Measurements from ENCODE around the gene RPS6KA6.
A peak's percentile ranks its signal among the peaks of the same experiment; 100 is the strongest.

RPS6KA6 gene

DNA sequence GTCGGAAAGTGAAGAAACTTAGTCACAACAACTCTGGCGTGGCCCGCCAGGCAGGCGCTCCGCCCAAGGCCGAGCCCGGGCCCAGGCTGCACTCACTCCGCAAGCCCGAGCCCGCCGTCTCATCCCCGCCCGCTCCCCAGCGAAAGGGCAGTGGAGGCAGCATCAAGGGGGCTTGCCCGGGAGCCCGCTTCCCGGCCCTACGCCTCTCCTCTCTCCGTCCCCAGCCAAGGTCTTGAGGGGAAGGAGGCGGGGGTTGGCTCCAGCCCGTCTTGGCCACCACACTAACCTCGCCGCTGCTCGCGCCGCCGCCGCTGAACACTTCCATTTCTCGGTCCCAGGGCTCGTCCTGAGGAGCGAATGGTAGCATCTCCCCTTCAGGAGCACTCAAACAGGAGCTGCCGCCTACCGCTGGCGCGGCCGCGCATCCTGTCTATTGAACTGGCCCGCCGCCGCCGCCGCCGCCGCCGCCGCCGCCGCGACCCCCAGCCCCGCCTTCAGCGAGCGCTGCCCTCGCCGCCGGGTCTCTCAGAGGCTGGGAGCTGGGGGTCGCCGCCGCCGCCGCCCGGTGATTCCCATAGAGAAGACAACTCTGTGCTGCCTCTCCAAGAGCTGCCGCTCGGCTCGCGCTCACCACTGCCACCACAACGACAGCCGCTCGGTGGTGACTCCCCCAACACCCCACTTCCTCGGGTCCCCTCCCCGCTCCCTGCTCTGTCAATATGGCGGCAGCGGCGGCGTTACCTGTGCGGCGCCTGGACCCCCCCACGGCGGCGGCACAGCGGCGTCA lies at the start of gene RPS6KA6:
TSS of gene RPS6KA6 (minus strand) at position 667 of the 787 bp plus-strand sequence. CDS start at position 367, 300 bp downstream.
- Mint-ChIP-seq H3K4me3 (peak within 1 kb of the TSS; percentile 59), H3K27me3 (peaks cover 20% of the 10 kb centered on the region), H3K36me3 (ENCODE audit: low read depth) (no peaks in the 10 kb centered on the region), H3K4me1 (ENCODE audit: low read depth) (peaks cover 5% of the 10 kb centered on the region), H3K9me3 (peaks cover 5% of the 10 kb centered on the region), H3K27ac (no peak within 1 kb of the TSS)

DNA sequence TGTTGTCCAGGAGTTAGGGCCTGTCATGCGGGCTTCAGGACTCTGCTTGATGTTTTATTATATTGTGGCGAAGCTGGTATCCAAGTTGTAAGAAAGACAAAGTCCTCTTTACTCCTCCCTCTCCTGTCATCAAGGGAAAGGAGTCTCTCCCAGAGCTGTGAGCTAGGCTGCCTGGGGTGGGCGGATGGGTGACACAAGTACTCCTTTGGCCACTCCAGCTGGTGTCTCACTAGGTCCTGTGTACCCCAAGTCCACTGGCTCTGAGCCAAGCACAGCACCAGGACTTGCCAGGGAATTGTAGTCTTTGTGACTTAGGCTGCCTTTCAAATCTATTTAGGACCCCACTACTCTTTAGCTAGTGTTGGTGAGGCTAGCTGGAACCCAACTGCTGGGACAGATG lies 36.7 kb upstream of the RPS6KA6 start:
- Mint-ChIP-seq H3K27ac (no peak overlapping the region), H3K4me3 (no peak overlapping the region), H3K27me3 (no peaks in the 10 kb centered on the region), H3K9me3 (no peaks in the 10 kb centered on the region), H3K4me1 (ENCODE audit: low read depth) (no peaks in the 10 kb centered on the region), H3K36me3 (ENCODE audit: low read depth) (no peaks in the 10 kb centered on the region)

DNA sequence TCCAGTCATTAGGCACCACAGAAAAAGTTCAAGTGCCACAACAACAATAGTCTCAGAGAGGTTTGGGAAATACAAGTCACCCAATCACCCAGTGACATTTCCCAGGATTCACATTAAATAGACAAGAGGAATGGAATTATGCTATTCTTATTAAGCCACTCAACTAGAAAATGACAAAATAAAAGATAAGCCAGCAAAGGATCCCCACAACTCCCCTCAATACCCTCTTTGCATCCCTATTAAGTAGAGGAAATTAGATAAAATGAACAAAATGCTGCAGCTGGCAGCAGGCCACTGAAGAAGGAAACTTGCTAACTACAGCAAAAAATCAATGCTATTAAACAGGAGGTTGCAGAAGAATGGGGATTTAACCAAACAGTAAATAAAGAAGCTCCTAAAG lies 35.3 kb upstream of the RPS6KA6 start:
- no peak overlapping the region for H3K27ac Mint-ChIP-seq

GRCh38 chrX:84221181-84221580 lies 33.2 kb upstream of the RPS6KA6 start:
- Mint-ChIP-seq H3K27ac (no peak overlapping the region), H3K4me3 (no peak overlapping the region), H3K27me3 (no peaks in the 10 kb centered on the region), H3K9me3 (no peaks in the 10 kb centered on the region), H3K4me1 (ENCODE audit: low read depth) (no peaks in the 10 kb centered on the region), H3K36me3 (ENCODE audit: low read depth) (no peaks in the 10 kb centered on the region)

More for the DNA sequence above, 35.3 kb upstream of the RPS6KA6 start:
- no peaks in the 10 kb centered on the region for H3K36me3 Mint-ChIP-seq (ENCODE audit: low read depth)
- H3K27me3 Mint-ChIP-seq = no peaks in the 10 kb centered on the region
- no peak overlapping the region for H3K4me3 Mint-ChIP-seq
- H3K9me3 Mint-ChIP-seq = no peaks in the 10 kb centered on the region
- no peaks in the 10 kb centered on the region for H3K4me1 Mint-ChIP-seq (ENCODE audit: low read depth)

- Mint-ChIP-seq H3K27me3 (no peaks in the 10 kb centered on the region), H3K27ac (no peak overlapping the region), H3K4me3 (no peak overlapping the region), H3K36me3 (ENCODE audit: low read depth) (no peaks in the 10 kb centered on the region), H3K4me1 (ENCODE audit: low read depth) (no peaks in the 10 kb centered on the region), H3K9me3 (no peaks in the 10 kb centered on the region)
Measured at GRCh38 chrX:84219551-84219950, 31.6 kb upstream of the RPS6KA6 start.

- H3K9me3 Mint-ChIP-seq = no peaks in the 10 kb centered on the region
- H3K36me3 Mint-ChIP-seq (ENCODE audit: low read depth) = no peaks in the 10 kb centered on the region
- H3K4me1 Mint-ChIP-seq (ENCODE audit: low read depth) = no peaks in the 10 kb centered on the region
- no peak overlapping the region for H3K4me3 Mint-ChIP-seq
- no peaks in the 10 kb centered on the region for H3K27me3 Mint-ChIP-seq
- no peak overlapping the region for H3K27ac Mint-ChIP-seq
Measured at GRCh38 chrX:84218726-84219125, 30.7 kb upstream of the RPS6KA6 start.

GRCh38 chrX:84216881-84217280 lies 28.9 kb upstream of the RPS6KA6 start:
- Mint-ChIP-seq H3K27ac (no peak overlapping the region), H3K27me3 (no peaks in the 10 kb centered on the region), H3K9me3 (no peaks in the 10 kb centered on the region), H3K4me3 (no peak overlapping the region), H3K36me3 (ENCODE audit: low read depth) (no peaks in the 10 kb centered on the region), H3K4me1 (ENCODE audit: low read depth) (no peaks in the 10 kb centered on the region)

DNA sequence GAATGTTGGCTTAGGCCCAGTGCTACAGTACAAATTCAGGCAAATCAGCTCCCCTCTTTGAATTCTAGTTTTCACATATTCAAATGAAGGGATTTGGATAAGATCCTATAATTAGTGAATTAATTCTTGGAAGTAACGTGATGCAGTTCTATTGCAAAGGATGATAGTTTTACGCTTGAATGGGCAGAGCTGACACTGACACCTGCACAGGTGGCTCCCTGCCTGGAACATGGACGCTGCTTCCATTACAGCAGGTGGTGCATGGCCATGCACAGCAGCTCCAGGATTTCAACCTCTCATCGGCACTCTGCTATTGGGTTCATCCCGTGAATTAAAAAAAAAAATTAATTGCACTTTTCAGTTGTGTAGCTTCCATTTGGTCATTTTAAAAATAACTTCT lies 28.4 kb upstream of the RPS6KA6 start:
- H3K4me3 Mint-ChIP-seq = no peak overlapping the region
- H3K9me3 Mint-ChIP-seq = no peaks in the 10 kb centered on the region
- H3K27ac Mint-ChIP-seq = no peak overlapping the region
- H3K27me3 Mint-ChIP-seq = no peaks in the 10 kb centered on the region
- H3K36me3 Mint-ChIP-seq (ENCODE audit: low read depth) = no peaks in the 10 kb centered on the region
- H3K4me1 Mint-ChIP-seq (ENCODE audit: low read depth) = no peaks in the 10 kb centered on the region

DNA sequence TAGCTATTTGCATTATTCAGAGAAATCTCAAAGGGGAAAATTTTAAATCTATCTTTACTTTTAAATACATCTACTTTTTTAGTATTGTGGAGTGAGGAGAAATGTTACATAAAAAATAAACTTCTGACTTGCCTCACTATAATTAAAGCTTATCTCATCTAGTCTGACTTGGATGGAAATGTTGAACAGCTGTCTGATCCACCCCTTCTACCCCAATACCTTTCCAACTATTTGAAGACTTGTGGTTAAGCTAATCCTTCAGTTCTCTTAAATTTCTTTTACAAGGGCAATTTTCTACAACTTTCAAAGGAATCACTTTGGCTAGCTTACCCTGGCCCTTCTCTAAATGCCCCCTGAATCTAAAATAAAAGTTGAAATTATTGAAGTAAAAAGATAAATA lies 17.3 kb upstream of the RPS6KA6 start:
- Mint-ChIP-seq H3K27ac (no peak overlapping the region), H3K27me3 (no peaks in the 10 kb centered on the region), H3K36me3 (ENCODE audit: low read depth) (no peaks in the 10 kb centered on the region)

DNA sequence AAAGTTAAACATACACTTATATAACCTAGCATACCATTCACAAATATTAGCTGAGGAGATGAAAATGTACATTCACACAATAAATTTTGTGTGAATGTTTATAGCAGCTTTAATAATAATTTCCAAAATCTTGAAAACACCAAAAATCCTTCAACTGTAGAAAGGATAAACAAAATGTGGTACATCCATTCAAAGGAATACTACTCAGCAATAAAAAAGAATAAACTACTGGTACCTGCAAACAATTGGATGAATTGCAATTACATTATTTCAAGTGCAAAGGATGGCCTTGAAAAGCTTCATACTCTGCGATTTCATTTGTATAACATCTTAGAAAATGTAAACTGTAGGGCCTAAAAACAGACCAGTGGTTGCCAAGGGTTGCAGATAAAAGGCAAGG lies 11.7 kb upstream of the RPS6KA6 start:
- no peaks in the 10 kb centered on the region for H3K27me3 Mint-ChIP-seq
- H3K36me3 Mint-ChIP-seq (ENCODE audit: low read depth) = no peaks in the 10 kb centered on the region
- H3K9me3 Mint-ChIP-seq = peaks cover 3% of the 10 kb centered on the region
- H3K27ac Mint-ChIP-seq = no peak overlapping the region
- H3K4me3 Mint-ChIP-seq = no peak overlapping the region
- H3K4me1 Mint-ChIP-seq (ENCODE audit: low read depth) = no peaks in the 10 kb centered on the region

More for the DNA sequence above, 17.3 kb upstream of the RPS6KA6 start:
- Mint-ChIP-seq H3K4me1 (ENCODE audit: low read depth) (no peaks in the 10 kb centered on the region), H3K9me3 (peaks cover 3% of the 10 kb centered on the region), H3K4me3 (no peak overlapping the region)

DNA sequence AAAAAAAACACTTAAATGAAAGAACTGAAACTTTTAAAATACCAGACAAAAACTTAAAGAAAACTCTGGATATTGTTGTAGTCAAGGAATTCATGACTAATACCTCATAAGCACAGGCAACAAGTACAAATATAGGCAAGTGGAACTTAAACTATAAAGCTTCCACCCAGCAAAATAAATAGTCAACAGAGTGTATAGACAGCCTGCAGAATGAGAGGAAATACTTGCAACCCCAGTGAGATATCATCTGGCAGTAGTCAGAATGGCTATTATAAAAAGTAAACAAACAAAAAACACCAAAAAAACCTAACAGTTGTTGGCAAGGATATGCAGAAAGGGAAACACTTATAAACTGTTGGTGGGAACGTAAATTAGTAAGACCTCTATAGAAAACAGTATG lies 9.6 kb upstream of the RPS6KA6 start:
- no peaks in the 10 kb centered on the region for H3K27me3 Mint-ChIP-seq
- H3K27ac Mint-ChIP-seq = no peak overlapping the region
- peaks cover 3% of the 10 kb centered on the region for H3K9me3 Mint-ChIP-seq
- H3K4me1 Mint-ChIP-seq (ENCODE audit: low read depth) = no peaks in the 10 kb centered on the region
- no peak overlapping the region for H3K4me3 Mint-ChIP-seq
- H3K36me3 Mint-ChIP-seq (ENCODE audit: low read depth) = no peaks in the 10 kb centered on the region

GRCh38 chrX:84192006-84192405 lies 4.0 kb upstream of the RPS6KA6 start:
- H3K4me1 Mint-ChIP-seq (ENCODE audit: low read depth) = peaks cover 1% of the 10 kb centered on the region

DNA sequence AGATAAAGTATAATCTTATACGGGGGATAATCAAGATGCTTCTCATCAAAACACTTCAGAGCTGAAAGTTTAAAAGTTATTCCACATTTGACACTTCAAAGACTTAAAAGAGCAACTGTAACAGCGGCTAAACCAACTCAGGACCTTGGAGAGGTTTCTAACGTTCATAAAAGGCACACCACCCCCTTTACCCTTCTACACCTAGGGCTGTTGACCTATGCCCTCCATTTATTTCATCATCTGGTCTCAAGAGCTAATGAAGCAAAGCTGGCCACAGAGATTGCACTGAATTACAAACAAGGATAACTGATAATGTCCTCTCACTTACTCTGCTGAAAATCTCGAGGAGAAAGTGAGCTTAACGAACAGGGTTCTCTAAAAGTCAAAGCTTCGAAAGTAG lies 1.1 kb upstream of the RPS6KA6 start:
- peaks cover 5% of the 10 kb centered on the region for H3K9me3 Mint-ChIP-seq
- H3K36me3 Mint-ChIP-seq (ENCODE audit: low read depth) = no peaks in the 10 kb centered on the region
- no peak overlapping the region for H3K27ac Mint-ChIP-seq

More at GRCh38 chrX:84192006-84192405, 4.0 kb upstream of the RPS6KA6 start:
- Mint-ChIP-seq H3K9me3 (peaks cover 5% of the 10 kb centered on the region), H3K27ac (no peak overlapping the region), H3K36me3 (ENCODE audit: low read depth) (no peaks in the 10 kb centered on the region), H3K4me3 (no peak overlapping the region), H3K27me3 (peaks cover 10% of the 10 kb centered on the region)

DNA sequence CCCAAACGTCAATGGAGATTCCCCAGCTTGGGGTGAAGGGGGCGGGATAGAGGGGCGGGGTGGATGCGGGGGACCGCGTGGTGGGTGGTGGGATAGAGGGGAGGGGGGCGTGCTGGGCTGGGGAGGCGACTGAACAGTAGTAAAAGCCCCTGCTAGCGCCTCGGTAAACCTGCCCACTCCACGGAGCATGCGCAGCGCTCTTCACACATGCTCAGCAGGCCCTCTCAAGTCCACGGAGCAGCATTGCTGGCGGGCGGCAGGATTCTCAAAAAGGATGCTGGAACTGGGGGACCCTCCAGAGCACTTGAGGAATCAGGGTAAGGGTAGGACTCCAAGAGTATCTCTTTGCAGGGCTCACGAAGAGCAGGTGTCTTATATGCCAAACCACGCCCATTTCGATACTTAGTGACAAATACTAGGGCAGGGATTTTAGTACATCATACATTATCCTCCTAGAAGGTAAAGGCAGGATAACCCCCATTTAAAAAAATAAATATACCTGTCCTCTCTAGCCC lies 378 bp upstream of the RPS6KA6 start:
- Mint-ChIP-seq H3K27me3 (peaks cover 17% of the 10 kb centered on the region), H3K36me3 (ENCODE audit: low read depth) (no peaks in the 10 kb centered on the region), H3K9me3 (peaks cover 5% of the 10 kb centered on the region), H3K27ac (no peak overlapping the region), H3K4me1 (ENCODE audit: low read depth) (peaks cover 5% of the 10 kb centered on the region), H3K4me3 (peak overlapping the region; percentile 59)

More for the DNA sequence above, 1.1 kb upstream of the RPS6KA6 start:
- H3K4me3 Mint-ChIP-seq = no peak overlapping the region
- H3K27me3 Mint-ChIP-seq = peaks cover 16% of the 10 kb centered on the region
- H3K4me1 Mint-ChIP-seq (ENCODE audit: low read depth) = peaks cover 5% of the 10 kb centered on the region

DNA sequence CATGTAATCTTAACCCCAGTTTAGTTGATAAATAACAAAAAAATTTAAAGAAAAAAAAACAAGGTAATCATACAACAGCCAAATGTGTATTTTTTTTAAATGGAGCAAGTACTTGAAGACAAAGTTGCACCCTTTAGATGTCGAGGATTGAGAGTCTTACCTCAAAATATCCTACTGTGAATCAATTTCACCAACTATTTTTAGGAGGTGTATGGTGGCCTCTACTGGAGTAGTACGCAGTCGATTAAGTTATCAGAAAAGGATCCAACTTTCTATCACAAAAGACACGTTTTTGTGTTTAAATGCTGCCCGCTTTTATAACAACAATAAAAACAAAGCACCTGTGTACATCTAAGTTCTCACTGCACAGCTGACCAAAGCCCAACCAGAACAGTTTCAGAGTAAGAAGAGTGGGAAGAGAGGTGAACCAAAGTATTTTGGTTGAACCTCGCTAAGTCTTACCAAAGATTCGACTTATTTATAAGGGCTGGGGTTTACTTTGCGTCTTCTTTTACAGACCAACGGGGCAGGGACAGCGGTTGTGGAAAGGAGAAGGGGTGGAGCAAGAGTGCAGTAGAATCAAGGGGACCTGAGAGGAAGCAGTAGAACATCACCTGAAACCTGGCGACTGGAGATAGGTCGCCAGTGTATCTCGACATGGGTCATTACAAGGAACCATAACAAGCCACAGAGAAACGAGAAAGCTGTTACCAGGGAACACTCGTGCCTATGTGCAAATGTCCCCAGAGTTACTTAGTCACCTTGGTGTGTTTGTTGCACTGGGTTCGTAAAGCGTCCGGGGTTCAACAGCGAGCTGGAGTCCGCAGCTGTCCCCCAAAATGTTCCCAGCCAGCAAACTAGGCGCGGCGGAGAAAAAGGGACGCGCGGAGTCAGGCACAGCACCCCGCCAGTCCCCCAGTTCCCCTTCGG lies 1.1 kb downstream of the RPS6KA6 start:
- no peak overlapping the region for H3K27ac Mint-ChIP-seq
- peaks cover 5% of the 10 kb centered on the region for H3K9me3 Mint-ChIP-seq
- H3K4me1 Mint-ChIP-seq (ENCODE audit: low read depth) = peaks cover 5% of the 10 kb centered on the region
- H3K4me3 Mint-ChIP-seq = peak overlapping the region; percentile 49
- H3K36me3 Mint-ChIP-seq (ENCODE audit: low read depth) = no peaks in the 10 kb centered on the region
- peaks cover 20% of the 10 kb centered on the region for H3K27me3 Mint-ChIP-seq
